Stomach (tissue), 9 donors: ENCODE results near the gene INPP1. TPM values are rescaled to one million over a fixed set of nuclear protein-coding genes. Genes with fewer than 3 reads are reported as not detected.

Source experiments
- DNase-seq, 2 donors: peaks; one replicate each; pipeline versions ENCODE4 v3.0.0 to v3.0.0-alpha.2; 2013 to 2019
- H3K27ac ChIP-seq, 5 donors: fragments of 200-600 bp in 4 of 5; sonication (generic) in 4 of 5; one replicate each; pipeline ENCODE4 v1.5.1; 2013 to 2019; ENCODE audit warnings: mild to moderate bottlenecking in 1 of 5, moderate library complexity in 1 of 5
- H3K27me3 ChIP-seq, 3 donors: fragments of 200-600 bp; sonication (generic); one replicate each; pipeline ENCODE4 v1.5.1; 2017 to 2019; ENCODE audit warnings: mixed run types in 1 of 3
- H3K36me3 ChIP-seq, 4 donors: fragments of 200-600 bp; sonication (generic); 1 replicate in 3 of 4; 2 replicates in 1 of 4; pipeline ENCODE4 v1.5.1; 2016 to 2019
- H3K4me1 ChIP-seq, 4 donors: fragments of 200-600 bp; sonication (generic); one replicate each; pipeline ENCODE4 v1.5.1; 2016 to 2019
- H3K4me3 ChIP-seq, 4 donors: fragments of 200-600 bp; sonication (generic) in 3 of 4; one replicate each; pipeline ENCODE4 v1.5.1; 2016 to 2019; ENCODE audit warnings: mild to moderate bottlenecking in 1 of 4
- H3K9me3 ChIP-seq, 4 donors: fragments of 200-600 bp; sonication (generic); one replicate each; pipeline ENCODE4 v1.5.1; 2016 to 2019
- EP300 ChIP-seq: sonication (generic); formaldehyde crosslinking; IDR thresholded peaks from one replicate; pipeline ENCODE4 v1.6.1; 2017; ENCODE audit warnings: antibody characterized with exemption
- POLR2A ChIP-seq, 4 donors: fragments of 450-650 bp; IDR thresholded peaks; one replicate each; pipeline ENCODE4 v1.6.1; 2016; ENCODE audit warnings: antibody characterized with exemption in 4 of 4, control low read depth in 2 of 4, mild to moderate bottlenecking in 1 of 4, moderate library complexity in 1 of 4
- POLR2AphosphoS5 ChIP-seq, 3 donors: sonication (generic); formaldehyde crosslinking; IDR thresholded peaks; one replicate each; pipeline ENCODE4 v1.6.1; 2016; ENCODE audit warnings: antibody characterized with exemption in 3 of 3
- WGBS, 5 donors: extraction: QIAGEN DNeasy Blood & Tissue Kit in 3 of 5; methylation state at CpG; one replicate each; pipeline versions ENCODE4 v1.1.5 to v1.1.7; 2013 to 2018; 5-methylcytosine and 5-hydroxymethylcytosine counted together
- intact Hi-C: fragments of 100-400 bp; cut with DNase I; formaldehyde crosslinking; loops from one replicate; pipeline ENCODE4 v1.15.1; 2023; ENCODE audit warnings: low total_unique reads
- polyA plus RNA-seq, 3 donors: library from polyadenylated mRNA; stranded (reverse); fragments of 200-250 nt; gene quantifications; one replicate each; pipeline ENCODE4 v1.2.3, GENCODE V29; 2013
- total RNA-seq, 5 donors: library from RNA; depleted of rRNA; stranded (reverse); fragments of >200 nt; gene quantifications; one replicate each; pipeline versions ENCODE4 v1.1.0 to v1.2.3, GENCODE V29; 2014 to 2016
- TF ChIP-seq, protein P1 (sequence below), 7 experiments: fragments of 450-650 bp in 4 of 7; fragments of 200-600 bp in 3 of 7; sonication (generic) in 3 of 7; IDR thresholded peaks; one replicate each; pipeline ENCODE4 v1.5.1; 2016 to 2019; ENCODE audit warnings: antibody characterized with exemption in 7 of 7, control low read depth in 2 of 7, mild to moderate bottlenecking in 1 of 7
- donor health status: healthy with polysubstance abuse.
- donor health status: Bipolar disorder and iron deficiency.
- donor health status: healthy.

Gene INPP1
- total and polyA plus RNA-seq, 8 donors, result 4.2 to 51.0 (median 25.5) TPM; not detected in 1

DNA sequence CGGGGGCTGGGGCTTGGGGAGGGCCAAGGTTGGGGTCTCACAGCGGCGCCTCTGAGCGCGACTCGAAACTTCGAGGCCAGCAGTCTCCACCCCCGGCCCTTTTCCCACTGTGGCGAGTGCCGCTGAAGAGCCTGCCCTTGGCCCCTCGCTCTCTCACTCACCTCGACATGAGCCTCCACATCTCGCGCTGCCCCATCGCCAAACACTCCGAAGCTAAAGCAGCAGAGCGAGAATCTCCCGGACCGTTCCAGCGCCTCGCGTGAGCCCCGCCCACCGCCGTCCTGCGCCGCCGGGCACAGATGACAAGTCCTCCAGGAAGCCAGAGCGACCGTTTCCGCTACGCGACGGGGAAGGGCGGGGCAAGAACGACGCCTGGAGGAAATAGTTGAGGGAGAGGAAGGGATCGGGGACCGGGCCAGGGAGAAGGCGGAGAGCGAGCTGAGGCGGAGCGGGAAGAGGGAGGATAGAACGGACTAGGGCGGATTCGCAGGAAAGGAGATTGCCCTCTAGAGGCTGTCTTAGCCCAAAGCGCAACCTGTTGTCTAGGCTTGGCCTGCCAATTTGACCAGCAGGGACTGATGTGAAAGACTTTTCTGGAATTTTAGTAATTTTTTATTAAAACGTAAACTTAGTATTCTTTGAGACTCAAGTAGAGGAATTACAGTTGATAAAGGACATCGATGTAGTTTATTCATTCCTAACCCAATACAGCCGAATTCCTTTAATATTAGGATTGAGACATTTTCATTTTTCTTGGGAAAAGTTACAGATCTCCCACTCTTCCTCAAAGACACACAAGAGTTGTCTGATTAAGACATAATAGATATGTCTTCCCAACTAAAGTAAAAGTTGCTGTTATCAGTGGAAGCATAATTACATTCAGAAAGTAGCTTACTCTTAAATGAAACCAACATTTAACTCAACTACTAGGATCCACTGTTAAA is 23.6 kb upstream of the INPP1 start, which contains the start of gene HIBCH:
Gene HIBCH (minus strand): TSS at position 272 of the 944 bp plus-strand sequence. CDS start 76 bp downstream, at position 196.
- Histone ChIP-seq H3K9me3 (no peaks in the 10 kb centered on the region), H3K27ac (peak within 1 kb of the TSS; percentile 85 to 94 (median 88)), H3K36me3 (no peaks in the 10 kb centered on the region), H3K27me3 (no peaks in the 10 kb centered on the region), H3K4me1 (peaks cover 20 to 52% (median 41%) of the 10 kb centered on the region in 4 donors), H3K4me3 (peak within 1 kb of the TSS; percentile 66 to 74 (median 70))
- no peak for TF ChIP-seq EP300
- peak; percentile 92 to 98 (median 95) for TF ChIP-seq POLR2AphosphoS5 (IDR thresholded peaks at IDR 0.05)
- TF ChIP-seq, protein P1, sequence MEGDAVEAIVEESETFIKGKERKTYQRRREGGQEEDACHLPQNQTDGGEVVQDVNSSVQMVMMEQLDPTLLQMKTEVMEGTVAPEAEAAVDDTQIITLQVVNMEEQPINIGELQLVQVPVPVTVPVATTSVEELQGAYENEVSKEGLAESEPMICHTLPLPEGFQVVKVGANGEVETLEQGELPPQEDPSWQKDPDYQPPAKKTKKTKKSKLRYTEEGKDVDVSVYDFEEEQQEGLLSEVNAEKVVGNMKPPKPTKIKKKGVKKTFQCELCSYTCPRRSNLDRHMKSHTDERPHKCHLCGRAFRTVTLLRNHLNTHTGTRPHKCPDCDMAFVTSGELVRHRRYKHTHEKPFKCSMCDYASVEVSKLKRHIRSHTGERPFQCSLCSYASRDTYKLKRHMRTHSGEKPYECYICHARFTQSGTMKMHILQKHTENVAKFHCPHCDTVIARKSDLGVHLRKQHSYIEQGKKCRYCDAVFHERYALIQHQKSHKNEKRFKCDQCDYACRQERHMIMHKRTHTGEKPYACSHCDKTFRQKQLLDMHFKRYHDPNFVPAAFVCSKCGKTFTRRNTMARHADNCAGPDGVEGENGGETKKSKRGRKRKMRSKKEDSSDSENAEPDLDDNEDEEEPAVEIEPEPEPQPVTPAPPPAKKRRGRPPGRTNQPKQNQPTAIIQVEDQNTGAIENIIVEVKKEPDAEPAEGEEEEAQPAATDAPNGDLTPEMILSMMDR (IDR thresholded peaks at IDR 0.05), result peak in 5 of 7 experiments; percentile 61 to 79 (median 64)
- TF ChIP-seq POLR2A (IDR thresholded peaks at IDR 0.05), result no peak
- 1 to 2% (median 1%) methylated on average over 47 to 50 of the region's 50 CpGs for WGBS, 5 donors
- intact Hi-C loops, result no loop called here
- peak; percentile 98 to 99 for DNase-seq

DNA sequence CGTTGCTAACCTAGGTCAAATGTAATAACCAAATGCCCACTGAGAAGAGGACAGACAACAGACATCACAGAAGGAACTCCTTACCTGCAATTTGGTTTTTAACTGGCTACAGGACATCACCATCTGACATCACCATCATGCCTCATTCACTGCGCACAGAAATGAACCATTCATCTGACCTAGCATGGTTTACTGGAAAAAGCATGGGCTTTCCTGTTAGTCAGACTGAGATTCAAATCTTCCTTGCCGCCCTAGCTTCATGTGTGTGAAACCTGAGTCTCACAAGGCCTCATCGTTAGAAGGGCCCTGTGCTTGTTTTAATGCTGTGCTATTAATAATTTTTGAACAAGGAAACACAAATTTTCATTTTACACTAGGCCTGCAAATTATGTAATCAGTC is 22.7 kb upstream of the INPP1 start:
- 75 to 86% (median 80%) methylated on average over 4 of the region's 4 CpGs for WGBS, 5 donors
- Histone ChIP-seq H3K4me1 (peaks cover 15 to 43% (median 35%) of the 10 kb centered on the region in 4 donors), H3K9me3 (no peaks in the 10 kb centered on the region), H3K27me3 (no peaks in the 10 kb centered on the region), H3K27ac (peak overlapping the region in 4 of 5 donors; percentile 86 to 94 (median 89)), H3K36me3 (no peaks in the 10 kb centered on the region), H3K4me3 (no peak overlapping the region)
- intact Hi-C loops, result no loop called here
- DNase-seq, result no peak
- no peak for TF ChIP-seq POLR2A (IDR thresholded peaks at IDR 0.05)
- TF ChIP-seq POLR2AphosphoS5 (IDR thresholded peaks at IDR 0.05), result no peak
- TF ChIP-seq EP300, result no peak
- TF ChIP-seq, protein P1 (IDR thresholded peaks at IDR 0.05), result no peak

DNA sequence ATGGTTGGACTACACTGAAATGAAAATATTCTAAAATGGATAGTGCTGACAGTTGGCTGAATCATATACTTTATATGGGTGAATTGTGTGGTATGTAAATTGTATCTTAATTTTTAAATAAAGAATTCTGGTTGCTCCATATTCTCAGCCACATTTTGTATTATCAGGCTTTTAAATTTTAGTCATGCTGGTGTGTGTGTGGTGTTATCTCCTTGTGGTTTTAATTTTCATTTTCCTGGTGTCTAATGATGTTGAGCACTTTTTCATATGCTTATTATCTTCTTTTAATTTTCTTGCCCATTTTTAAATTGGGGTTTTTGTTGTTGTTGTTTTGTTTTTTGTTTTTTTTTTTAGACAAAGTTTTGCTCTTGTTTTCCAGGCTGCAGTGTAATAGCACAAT is 20.0 kb upstream of the INPP1 start:
- no peak for DNase-seq
- H3K36me3 ChIP-seq, result no peaks in the 10 kb centered on the region
- no peak for TF ChIP-seq EP300
- TF ChIP-seq POLR2A (IDR thresholded peaks at IDR 0.05), result no peak
- H3K4me1 ChIP-seq, result peaks cover 5 to 16% (median 12%) of the 10 kb centered on the region in 4 donors
- intact Hi-C loops, result no loop called here
- H3K4me3 ChIP-seq, result no peak overlapping the region
- no peak overlapping the region for H3K27ac ChIP-seq
- H3K9me3 ChIP-seq, result no peaks in the 10 kb centered on the region
- no peaks in the 10 kb centered on the region for H3K27me3 ChIP-seq

DNA sequence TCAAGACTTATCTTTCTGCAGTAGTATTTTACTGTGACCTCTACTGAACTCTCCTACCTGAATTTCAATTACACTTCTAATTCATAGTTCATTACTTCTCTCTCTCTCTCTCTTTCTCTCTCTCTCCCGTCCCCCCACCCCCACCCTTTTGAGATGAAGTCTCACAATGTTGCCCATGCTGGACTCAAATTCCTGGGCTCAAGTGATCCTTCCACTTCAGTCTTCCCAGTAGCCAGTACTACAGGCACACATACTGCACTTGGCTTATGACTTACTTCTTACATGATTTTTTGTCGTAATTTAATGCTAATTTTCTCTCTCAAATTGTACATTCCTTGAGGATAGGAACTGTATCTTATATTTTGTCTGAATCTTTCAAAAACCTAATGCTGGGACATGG is 17.8 kb upstream of the INPP1 start:
- no peak for DNase-seq
- Histone ChIP-seq H3K9me3 (no peaks in the 10 kb centered on the region), H3K4me1 (peaks cover 0 to 4% (median under 1%) of the 10 kb centered on the region in 4 donors), H3K4me3 (no peak overlapping the region), H3K36me3 (no peaks in the 10 kb centered on the region), H3K27ac (no peak overlapping the region), H3K27me3 (no peaks in the 10 kb centered on the region)
- intact Hi-C loops, result no loop called here
- TF ChIP-seq, protein P1 (IDR thresholded peaks at IDR 0.05), result no peak
- TF ChIP-seq EP300, result no peak
- 69 to 80% (median 78%) methylated on average over 2 of the region's 2 CpGs for WGBS, 5 donors
